ENCODE data around the gene SETD4. TPM values are rescaled to one million over a fixed set of nuclear protein-coding genes. Genes with fewer than 3 reads are reported as not detected.
"Not testable (repeated sequence)": the region's sequence is repeated elsewhere in the genome, so short reads cannot be mapped to it uniquely, and the experiment has no call there.

SETD4 gene
- total RNA-seq, 1 experiment from 2014 or later, result 15.6 TPM

DNA sequence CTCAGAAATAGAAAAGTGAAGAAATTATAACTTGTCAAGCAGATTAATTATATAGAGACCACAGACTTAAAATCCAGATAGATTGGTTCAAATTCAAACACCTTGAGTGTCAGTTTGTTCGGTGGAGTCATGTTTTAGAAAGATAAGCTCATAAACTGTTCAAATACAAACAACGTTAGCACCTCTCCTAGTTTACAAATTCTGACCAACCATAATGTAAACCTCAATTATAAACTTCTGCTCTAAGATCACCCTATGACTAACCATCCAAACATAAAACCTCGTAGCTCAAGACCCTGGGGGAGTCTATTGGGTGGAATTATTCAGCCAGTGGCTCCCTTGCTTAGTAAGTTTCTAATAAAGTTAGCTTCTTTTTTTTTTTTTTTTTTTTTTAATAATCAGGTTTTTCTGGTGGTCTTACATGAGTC, 21.9 kb upstream of the SETD4 start:
- in situ Hi-C loops (cut with HindIII; ENCODE audit: low pct_unique_long_range_greater_than_20kb, low sequenced_read_pairs), result no loop called here
- DNase-seq (ENCODE audit: low read depth, low spot score), result no peak

DNA sequence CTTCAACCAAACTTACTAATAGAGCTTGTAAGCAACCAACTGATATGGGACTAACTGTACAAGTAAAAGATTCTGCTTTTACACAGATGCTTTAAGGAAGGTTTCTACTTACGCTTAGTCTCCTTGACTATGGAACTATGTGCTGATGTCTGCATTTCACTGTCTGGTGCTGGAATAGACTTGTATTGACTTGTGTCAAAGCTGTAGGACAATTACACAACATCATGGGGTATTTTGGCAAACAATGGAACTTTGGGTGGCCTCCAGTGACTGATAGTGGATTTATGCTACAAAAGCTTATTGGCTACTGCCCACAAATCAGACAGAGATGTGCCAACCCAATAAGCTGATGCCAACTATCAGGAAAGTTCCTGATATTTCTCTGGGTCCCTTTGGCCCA, 20.1 kb upstream of the SETD4 start:
- in situ Hi-C loops (cut with HindIII; ENCODE audit: low pct_unique_long_range_greater_than_20kb, low sequenced_read_pairs), result no loop called here
- DNase-seq (ENCODE audit: low read depth, low spot score), result no peak

DNA sequence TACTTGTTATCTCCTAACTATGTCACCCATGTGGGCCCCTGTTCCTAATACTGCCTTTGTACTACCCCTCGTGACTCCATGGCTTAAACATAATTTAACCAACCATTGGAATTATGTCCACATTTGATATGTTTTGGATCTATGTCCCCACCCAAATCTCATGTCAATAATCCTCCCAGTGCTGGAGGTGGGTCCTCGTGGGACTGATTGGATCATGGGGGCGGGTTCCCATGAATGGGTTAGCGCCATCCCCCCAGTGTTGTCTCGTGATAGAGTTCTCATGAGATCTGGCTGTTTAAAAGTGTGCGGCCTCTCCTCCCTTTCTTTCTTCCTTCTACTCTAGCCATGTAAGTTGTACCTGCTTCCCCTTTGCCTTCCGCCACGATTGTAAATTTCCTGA, 19.3 kb upstream of the SETD4 start:
- DNase-seq (ENCODE audit: low read depth, low spot score), result no peak
- in situ Hi-C loops (cut with HindIII; ENCODE audit: low pct_unique_long_range_greater_than_20kb, low sequenced_read_pairs), result no loop called here

- peak; percentile 62 for DNase-seq (ENCODE audit: low read depth, low spot score)
- in situ Hi-C loops (cut with HindIII; ENCODE audit: low pct_unique_long_range_greater_than_20kb, low sequenced_read_pairs), result no loop called here
These were observed 18.8 kb upstream of the SETD4 start for GRCh38 chr21:36079010-36079649.

DNA sequence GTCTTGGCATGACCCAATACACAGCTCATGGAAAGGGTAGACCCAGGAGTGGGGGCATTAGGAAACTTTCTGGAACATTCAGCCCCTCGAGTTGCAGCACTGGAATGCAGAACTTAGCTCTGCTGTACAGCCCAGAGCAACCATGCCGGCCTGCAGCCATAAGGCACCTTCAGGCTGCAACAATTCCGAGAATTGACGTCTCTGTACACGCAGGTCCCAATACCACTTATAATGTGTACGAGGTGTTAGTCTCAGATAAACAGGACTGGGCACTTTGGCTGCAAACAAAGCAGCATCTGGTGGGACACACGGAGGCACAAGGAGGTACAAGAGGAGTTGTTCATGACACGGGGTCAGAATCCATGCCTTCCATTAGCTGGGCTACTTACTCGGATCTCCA, 17.4 kb upstream of the SETD4 start:
- no peak for DNase-seq (ENCODE audit: low read depth, low spot score)
- in situ Hi-C loops (cut with HindIII; ENCODE audit: low pct_unique_long_range_greater_than_20kb, low sequenced_read_pairs), result no loop called here

GRCh38 chr21:36076878-36077655, 16.7 kb upstream of the SETD4 start:
- in situ Hi-C loops (cut with HindIII; ENCODE audit: low pct_unique_long_range_greater_than_20kb, low sequenced_read_pairs), result no loop called here
- no peak for DNase-seq (ENCODE audit: low read depth, low spot score)

DNA sequence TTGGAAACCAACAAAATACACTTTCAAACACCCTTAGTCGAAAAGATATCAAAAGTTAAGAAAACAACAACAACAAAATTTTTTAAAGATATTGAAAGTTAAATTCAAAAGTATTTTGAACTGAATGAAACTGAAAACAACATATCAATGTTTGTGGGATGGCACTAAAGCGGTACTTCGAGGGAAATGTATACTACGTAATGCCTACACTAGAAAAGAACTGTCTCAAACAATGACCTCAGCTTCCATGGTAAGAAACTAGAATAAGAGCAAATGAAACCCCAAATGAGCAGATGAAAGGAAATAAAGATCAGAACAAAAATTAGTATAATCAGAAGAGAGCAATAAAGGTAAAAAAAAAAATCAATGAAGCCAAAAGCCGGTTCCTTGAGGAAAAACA, 15.6 kb upstream of the SETD4 start:
- DNase-seq (ENCODE audit: low read depth, low spot score), result no peak
- in situ Hi-C loops (cut with HindIII; ENCODE audit: low pct_unique_long_range_greater_than_20kb, low sequenced_read_pairs), result no loop called here

DNA sequence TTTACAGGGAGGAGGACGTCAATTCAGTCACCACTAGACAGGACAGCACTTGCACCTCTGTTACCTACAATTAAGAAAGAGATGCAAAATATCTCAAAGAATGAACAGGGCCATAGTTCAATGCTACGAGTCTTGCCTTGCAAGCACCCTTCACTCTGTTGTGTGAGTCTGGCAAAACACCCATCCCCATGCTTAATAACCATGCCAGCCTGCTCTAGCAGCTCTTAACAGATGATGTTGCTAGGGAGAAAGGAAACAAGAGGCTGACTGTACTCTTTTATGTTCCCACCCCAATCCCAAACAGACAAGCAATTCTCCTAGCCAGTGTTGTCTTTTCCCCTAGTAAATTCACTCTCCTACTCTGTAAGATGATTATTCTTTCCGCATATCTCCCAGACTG, 14.8 kb upstream of the SETD4 start:
- peak; percentile 87 for DNase-seq (ENCODE audit: low read depth, low spot score)
- in situ Hi-C loops (cut with HindIII; ENCODE audit: low pct_unique_long_range_greater_than_20kb, low sequenced_read_pairs), result no loop called here

GRCh38 chr21:36073911-36074310, 13.6 kb upstream of the SETD4 start:
- in situ Hi-C loops (cut with HindIII; ENCODE audit: low pct_unique_long_range_greater_than_20kb, low sequenced_read_pairs); DNase-seq (ENCODE audit: low read depth, low spot score): not testable (repeated sequence)

- in situ Hi-C loops (cut with HindIII; ENCODE audit: low pct_unique_long_range_greater_than_20kb, low sequenced_read_pairs), result no loop called here
- no peak for DNase-seq (ENCODE audit: low read depth, low spot score)
These were observed 12.9 kb upstream of the SETD4 start for GRCh38 chr21:36073181-36073580.

- in situ Hi-C loops (cut with HindIII; ENCODE audit: low pct_unique_long_range_greater_than_20kb, low sequenced_read_pairs), result no loop called here
- DNase-seq (ENCODE audit: low read depth, low spot score), result no peak
These were observed 12.3 kb upstream of the SETD4 start for GRCh38 chr21:36072453-36073162.

DNA sequence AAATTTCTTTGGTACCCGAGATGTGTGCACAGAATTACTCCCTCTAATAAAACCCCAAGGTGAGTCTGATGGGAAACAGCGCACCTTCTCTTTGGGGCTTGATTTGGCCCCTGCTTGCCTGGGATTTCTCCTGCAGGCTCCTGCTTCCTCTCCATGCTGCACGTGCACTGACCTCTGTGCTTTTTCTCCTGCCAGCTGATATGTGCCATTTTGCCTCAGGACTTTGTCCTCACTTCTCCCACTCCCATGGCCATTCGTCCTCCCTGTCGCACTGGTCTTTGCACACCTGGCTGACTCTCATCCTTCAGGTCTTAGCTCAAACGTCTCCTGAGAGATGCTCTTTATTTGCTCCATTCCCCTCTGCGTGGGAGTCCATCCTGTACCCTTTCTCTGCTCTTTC, 10.7 kb upstream of the SETD4 start:
- in situ Hi-C loops (cut with HindIII; ENCODE audit: low pct_unique_long_range_greater_than_20kb, low sequenced_read_pairs), result no loop called here
- DNase-seq (ENCODE audit: low read depth, low spot score), result no peak

DNA sequence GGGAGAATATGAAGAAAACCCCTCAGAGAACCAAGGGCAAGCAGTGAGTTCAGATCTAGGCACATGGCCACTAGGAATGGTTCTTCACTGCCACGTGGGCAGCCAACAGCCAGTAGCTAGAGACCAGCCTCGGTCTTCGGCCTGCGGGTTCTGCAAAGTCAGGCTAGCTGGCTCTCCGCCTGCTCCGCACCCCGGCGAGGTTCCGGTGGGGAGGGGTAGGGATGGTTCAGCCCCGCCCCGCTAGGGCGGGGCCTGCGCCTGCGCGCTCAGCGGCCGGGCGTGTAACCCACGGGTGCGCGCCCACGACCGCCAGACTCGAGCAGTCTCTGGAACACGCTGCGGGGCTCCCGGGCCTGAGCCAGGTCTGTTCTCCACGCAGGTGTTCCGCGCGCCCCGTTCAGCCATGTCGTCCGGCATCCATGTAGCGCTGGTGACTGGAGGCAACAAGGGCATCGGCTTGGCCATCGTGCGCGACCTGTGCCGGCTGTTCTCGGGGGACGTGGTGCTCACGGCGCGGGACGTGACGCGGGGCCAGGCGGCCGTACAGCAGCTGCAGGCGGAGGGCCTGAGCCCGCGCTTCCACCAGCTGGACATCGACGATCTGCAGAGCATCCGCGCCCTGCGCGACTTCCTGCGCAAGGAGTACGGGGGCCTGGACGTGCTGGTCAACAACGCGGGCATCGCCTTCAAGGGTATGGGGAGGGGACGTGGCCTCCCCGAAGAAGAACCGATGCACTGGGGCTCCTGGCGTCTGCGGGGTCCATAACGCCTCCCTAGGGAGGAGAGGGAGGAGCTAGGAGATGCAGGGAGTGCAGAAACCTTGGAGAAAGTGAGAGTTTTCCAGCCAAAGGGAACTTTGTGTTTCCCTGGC, 9.6 kb upstream of the SETD4 start, which contains the start of gene CBR1:
Gene CBR1 (plus strand): TSS at position 312 of the 871 bp plus-strand sequence. CDS start 92 bp downstream, at position 404.
- DNase-seq (ENCODE audit: low read depth, low spot score), result peak; percentile 94
- in situ Hi-C loops (cut with HindIII; ENCODE audit: low pct_unique_long_range_greater_than_20kb, low sequenced_read_pairs), result no loop called here

DNA sequence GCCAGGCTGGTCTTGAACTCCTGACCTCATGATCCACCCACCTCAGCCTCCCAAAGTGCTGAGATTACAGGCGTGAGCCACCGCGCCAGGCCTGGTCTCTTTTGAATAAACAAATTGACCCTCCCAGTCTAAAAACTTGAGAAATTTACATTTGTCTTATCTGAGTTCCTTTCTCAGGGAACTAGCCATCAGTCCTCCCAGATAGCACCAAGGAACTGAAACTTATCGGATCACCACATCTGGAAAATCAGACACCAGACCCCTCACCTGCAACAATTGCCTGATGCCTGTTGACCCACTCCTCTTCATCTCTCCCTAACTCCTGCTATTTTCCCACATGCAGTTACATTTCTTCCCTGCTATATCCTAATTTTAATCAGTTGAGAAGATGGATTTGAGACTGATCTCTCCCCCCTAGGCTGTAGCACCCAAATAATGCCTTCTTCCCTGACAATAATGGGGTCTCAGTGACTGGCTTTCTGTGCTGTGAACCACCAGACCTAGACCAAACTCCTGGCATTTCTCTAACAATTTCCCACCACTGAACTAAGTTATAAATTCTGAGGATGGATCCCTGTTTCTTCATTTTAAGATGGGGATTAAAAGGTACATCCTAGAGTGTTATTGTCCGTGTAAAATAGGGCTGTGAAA, 8.5 kb upstream of the SETD4 start:
- DNase-seq (ENCODE audit: low read depth, low spot score), result no peak
- in situ Hi-C loops (cut with HindIII; ENCODE audit: low pct_unique_long_range_greater_than_20kb, low sequenced_read_pairs), result no loop called here

DNA sequence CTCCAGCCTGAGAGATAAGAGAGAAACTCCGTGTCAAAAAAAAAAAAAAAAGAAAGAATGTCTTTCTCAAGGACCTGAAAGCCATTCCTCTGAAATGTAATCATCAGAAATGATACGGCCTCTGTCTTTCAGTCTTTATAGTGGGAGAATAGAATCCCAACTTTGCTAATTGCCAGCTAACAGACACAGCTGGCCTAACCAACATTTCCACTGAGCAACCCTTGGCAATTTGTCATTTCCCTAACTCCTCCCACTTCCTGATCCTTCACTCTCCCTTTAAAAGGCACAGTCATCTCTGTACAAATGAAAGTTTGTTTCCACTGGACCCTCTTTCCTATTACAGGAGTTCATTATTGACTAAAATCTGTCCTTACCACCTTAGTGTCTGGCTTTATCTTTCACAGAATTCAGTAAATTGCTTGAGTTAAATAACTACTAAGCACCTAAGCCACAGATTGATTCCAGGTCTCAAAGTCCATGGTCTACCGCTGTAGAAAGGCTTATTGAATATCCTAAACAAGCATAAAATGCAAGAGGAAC, 5.2 kb upstream of the SETD4 start:
- in situ Hi-C loops (cut with HindIII; ENCODE audit: low pct_unique_long_range_greater_than_20kb, low sequenced_read_pairs), result no loop called here
- DNase-seq (ENCODE audit: low read depth, low spot score), result peak; percentile 39

GRCh38 chr21:36064085-36064460, 3.7 kb upstream of the SETD4 start:
- no peak for DNase-seq (ENCODE audit: low read depth, low spot score)

More at GRCh38 chr21:36064085-36064460, 3.7 kb upstream of the SETD4 start:
- in situ Hi-C loops (cut with HindIII; ENCODE audit: low pct_unique_long_range_greater_than_20kb, low sequenced_read_pairs), result no loop called here
